BJ (cell line): ENCODE measurements around the gene MBD5. TPM values are rescaled to one million over a fixed set of nuclear protein-coding genes. Genes with fewer than 3 reads are reported as not detected.

Experiments
- CTCF ChIA-PET: fragments of 350-600 bp; formaldehyde crosslinking; extraction: SDS; loops from one replicate; lab custom pipeline; 2021; ENCODE audit warnings: antibody characterized with exemption, inconsistent platforms; lab: Yijun Ruan, JAX
- POLR2A ChIA-PET: fragments of 300-600 bp; sonication (Branson Sonifier 250); formaldehyde crosslinking; extraction: SDS; loops from one replicate; lab custom pipeline; 2021; ENCODE audit warnings: antibody characterized with exemption; lab: Charles Lee
- DNase-seq: peaks from one replicate; pipeline ENCODE4 v3.0.0-alpha.2; 2011; ENCODE audit warnings: low read depth
- H3K27me3 ChIP-seq: 2 replicates; pipeline ENCODE4 v1.6.0; 2011; ENCODE audit warnings: low read length; ENCODE audit not compliant: control insufficient read depth, insufficient read depth
- H3K36me3 ChIP-seq: 2 replicates; pipeline ENCODE4 v1.5.1; 2011; ENCODE audit warnings: low read length; ENCODE audit not compliant: control insufficient read depth, insufficient read depth
- H3K4me3 ChIP-seq: 2 replicates; pipeline ENCODE4 v1.5.1; 2011; ENCODE audit warnings: low read depth, mild to moderate bottlenecking, control low read depth, low read length
- polyA plus RNA-seq: library from polyadenylated mRNA; depleted of rRNA; stranded (reverse); fragments of >200 nt; gene quantifications from 2 replicates; pipeline ENCODE4 v1.2.3, GENCODE V29; 2011
- TF ChIP-seq, protein P1 (sequence below): IDR thresholded peaks from 2 replicates; pipeline ENCODE4 v1.5.1; 2011; ENCODE audit warnings: low read depth, mild to moderate bottlenecking, control low read depth, inconsistent platforms, low read length, moderate library complexity; ENCODE audit not compliant: insufficient read depth

MBD5 gene
- polyA plus RNA-seq, 1 experiment, result 20.4 TPM

DNA sequence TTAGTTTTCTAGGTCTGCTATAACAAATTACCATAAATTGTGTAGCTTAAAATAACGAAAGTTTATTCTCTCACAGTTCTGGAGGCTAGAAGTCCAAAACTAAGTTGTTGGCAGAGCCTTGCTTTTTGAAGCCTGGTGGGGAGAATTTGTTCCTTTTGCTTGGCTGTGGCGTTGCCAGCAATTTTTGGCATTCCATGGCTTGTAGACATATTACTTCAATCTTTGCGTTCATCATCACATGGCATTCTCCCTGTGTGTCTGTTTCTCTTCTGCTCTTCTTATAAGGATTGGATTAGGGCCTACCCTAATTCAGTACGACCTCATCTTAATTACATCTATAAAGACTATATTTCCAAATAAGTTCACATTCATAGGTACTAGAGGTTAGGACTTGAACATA, 217.7 kb downstream of the MBD5 start:
- H3K4me3 ChIP-seq, result no peak overlapping the region
- ChIA-PET POLR2A (interaction anchor here (0.7 kb wide), 1 partner anchor 352 kb away, joined by 6 read pairs; no protein-coding TSS in a partner anchor), CTCF (interaction anchor here (0.7 to 1.4 kb wide), 2 partner anchors 11 to 17 kb away, joined by 3 to 4 read pairs; no protein-coding TSS in a partner anchor)
- no peak for DNase-seq
- H3K36me3 ChIP-seq, result no peaks in the 10 kb centered on the region
- TF ChIP-seq, protein P1, sequence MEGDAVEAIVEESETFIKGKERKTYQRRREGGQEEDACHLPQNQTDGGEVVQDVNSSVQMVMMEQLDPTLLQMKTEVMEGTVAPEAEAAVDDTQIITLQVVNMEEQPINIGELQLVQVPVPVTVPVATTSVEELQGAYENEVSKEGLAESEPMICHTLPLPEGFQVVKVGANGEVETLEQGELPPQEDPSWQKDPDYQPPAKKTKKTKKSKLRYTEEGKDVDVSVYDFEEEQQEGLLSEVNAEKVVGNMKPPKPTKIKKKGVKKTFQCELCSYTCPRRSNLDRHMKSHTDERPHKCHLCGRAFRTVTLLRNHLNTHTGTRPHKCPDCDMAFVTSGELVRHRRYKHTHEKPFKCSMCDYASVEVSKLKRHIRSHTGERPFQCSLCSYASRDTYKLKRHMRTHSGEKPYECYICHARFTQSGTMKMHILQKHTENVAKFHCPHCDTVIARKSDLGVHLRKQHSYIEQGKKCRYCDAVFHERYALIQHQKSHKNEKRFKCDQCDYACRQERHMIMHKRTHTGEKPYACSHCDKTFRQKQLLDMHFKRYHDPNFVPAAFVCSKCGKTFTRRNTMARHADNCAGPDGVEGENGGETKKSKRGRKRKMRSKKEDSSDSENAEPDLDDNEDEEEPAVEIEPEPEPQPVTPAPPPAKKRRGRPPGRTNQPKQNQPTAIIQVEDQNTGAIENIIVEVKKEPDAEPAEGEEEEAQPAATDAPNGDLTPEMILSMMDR, result no peak
- no peaks in the 10 kb centered on the region for H3K27me3 ChIP-seq

DNA sequence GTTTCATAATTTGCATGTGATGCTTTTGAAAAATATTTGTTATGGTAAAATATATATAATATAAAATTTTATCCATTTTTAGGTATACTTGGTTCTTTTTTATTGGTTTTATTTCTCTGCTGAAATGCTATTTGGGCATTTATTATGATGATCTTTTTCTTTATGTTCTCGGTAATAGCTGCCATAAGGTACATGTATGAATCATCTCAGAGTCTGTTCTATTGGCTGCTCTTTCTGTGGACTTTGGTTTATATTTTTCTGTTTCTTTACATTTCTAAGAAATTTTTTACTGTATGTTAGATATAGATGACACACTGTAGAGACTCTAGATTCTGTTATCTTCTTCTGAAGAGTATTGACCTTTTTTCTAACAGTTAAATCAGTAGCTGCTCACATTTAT, 219.9 kb downstream of the MBD5 start:
- DNase-seq, result no peak
- H3K36me3 ChIP-seq, result no peaks in the 10 kb centered on the region
- CTCF ChIA-PET, result no interaction called here
- TF ChIP-seq, protein P1, result no peak
- no peak overlapping the region for H3K4me3 ChIP-seq
- no peaks in the 10 kb centered on the region for H3K27me3 ChIP-seq
- POLR2A ChIA-PET, result no interaction called here

DNA sequence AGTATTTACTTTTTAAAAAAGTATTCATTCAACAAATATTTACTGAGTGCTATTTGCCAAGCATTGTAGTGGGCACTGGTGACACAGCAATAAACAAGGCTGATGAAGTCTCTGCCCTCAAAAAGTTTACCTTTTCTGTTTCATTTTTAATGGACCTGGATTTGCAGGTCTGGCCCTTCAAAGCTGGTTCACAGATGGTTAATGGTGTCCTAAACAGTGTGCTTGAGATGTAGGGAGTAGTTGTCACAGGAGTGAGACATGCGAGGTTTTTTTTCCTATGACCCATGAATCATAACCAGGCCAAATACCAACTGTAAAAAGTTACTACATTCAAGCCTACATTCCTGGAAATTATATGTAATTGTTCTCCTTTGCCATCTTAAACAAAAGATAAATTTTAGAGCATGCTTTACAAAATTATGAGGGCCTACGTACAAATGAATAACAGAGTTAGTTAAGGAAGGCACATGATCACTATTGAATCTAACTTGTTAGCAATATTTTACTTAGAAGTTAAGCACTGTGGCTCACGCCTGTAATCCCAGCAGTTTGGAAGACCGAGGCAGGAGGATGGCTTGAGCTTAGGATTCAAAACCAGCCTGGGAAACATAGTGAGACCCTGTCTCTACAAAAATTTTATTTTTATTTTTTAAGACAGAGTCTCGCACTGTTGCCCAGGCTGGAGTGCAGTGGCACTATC, 223.9 kb downstream of the MBD5 start:
- Histone ChIP-seq H3K36me3 (no peaks in the 10 kb centered on the region), H3K4me3 (no peak overlapping the region), H3K27me3 (no peaks in the 10 kb centered on the region)
- ChIA-PET POLR2A (no interaction called here), CTCF (interaction anchor here (1.4 kb wide), 1 partner anchor 14 kb away, joined by 3 read pairs; no protein-coding TSS in a partner anchor)
- TF ChIP-seq, protein P1, result no peak
- peak; percentile 50 for DNase-seq

DNA sequence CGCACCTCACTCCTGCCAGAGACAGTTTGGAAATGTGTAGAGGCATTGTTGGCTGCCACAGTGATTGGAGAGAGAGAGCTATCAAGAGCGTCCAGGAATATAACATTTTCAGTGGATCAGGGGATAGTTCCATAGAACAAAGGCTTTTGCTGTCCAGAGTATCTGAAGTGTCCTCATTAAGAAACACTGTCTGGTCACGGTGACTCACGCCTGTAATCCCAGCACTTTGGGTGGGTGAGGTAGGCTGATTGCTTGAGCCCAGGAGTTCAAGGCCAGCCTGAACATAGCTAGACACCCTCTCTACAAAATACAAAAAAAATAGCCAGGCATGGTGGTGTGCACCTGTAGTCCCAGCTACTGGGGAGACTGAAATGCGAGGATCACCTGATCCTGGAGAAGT, 231.1 kb downstream of the MBD5 start:
- Histone ChIP-seq H3K27me3 (no peaks in the 10 kb centered on the region), H3K36me3 (no peaks in the 10 kb centered on the region), H3K4me3 (no peak overlapping the region)
- TF ChIP-seq, protein P1, result no peak
- ChIA-PET POLR2A (no interaction called here), CTCF (no interaction called here)
- DNase-seq, result no peak

DNA sequence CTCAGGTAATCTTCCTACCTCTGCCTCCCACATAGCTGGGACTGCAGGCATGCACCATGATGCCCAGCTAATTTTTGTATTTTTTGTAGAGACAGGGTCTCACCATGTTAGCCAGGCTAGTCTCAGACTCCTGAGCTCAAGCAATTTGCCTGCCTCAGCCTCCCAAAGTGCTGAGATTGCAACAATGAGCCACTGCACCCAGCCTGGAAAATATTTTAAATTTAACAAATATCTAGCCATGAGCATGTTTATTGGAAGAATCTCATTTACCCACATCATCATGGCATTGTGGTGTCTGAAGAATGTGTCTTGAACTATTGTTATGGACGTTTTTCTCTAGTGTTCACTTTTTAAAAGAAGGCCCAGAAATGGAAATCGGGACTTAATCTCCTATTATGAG, 231.8 kb downstream of the MBD5 start:
- TF ChIP-seq, protein P1, result no peak
- DNase-seq, result no peak
- Histone ChIP-seq H3K27me3 (no peaks in the 10 kb centered on the region), H3K36me3 (no peaks in the 10 kb centered on the region), H3K4me3 (no peak overlapping the region)
- POLR2A ChIA-PET, result no interaction called here
- CTCF ChIA-PET, result no interaction called here
